Measurements from ENCODE around the gene MVB12B.
A peak's percentile ranks its signal among the peaks of the same experiment; 100 is the strongest.

The MVB12B gene

GRCh38 chr9:126508928-126509327 is 182.3 kb downstream of the MVB12B start:
- no peak for DNase-seq
- intact Hi-C loops (cut with DNase I): no loop called here

GRCh38 chr9:126509718-126510117 is 183.1 kb downstream of the MVB12B start:
- intact Hi-C loops (cut with DNase I): no loop called here
- DNase-seq: no peak

GRCh38 chr9:126510564-126510963 is 183.9 kb downstream of the MVB12B start:
- DNase-seq: no peak
- intact Hi-C loops (cut with DNase I): no loop called here

- intact Hi-C loops (cut with DNase I): no loop called here
Measured at GRCh38 chr9:126511411-126511810, 184.8 kb downstream of the MVB12B start.

GRCh38 chr9:126513159-126514036 is 186.8 kb downstream of the MVB12B start:
- intact Hi-C loops (cut with DNase I): no loop called here

More at GRCh38 chr9:126511411-126511810, 184.8 kb downstream of the MVB12B start:
- DNase-seq: no peak

GRCh38 chr9:126514037-126514821 is 187.6 kb downstream of the MVB12B start:
- DNase-seq: peak in 39 of 42 donors; percentile 46 to 86 (median 74)
- intact Hi-C loops (cut with DNase I): no loop called here

More at GRCh38 chr9:126513159-126514036, 186.8 kb downstream of the MVB12B start:
- DNase-seq: no peak

- intact Hi-C loops (cut with DNase I): no loop called here
Measured at GRCh38 chr9:126515001-126515872, 188.6 kb downstream of the MVB12B start.

GRCh38 chr9:126515873-126516505 is 189.4 kb downstream of the MVB12B start:
- intact Hi-C loops (cut with DNase I): no loop called here

More at GRCh38 chr9:126515001-126515872, 188.6 kb downstream of the MVB12B start:
- DNase-seq: no peak

GRCh38 chr9:126516561-126516935 is 189.9 kb downstream of the MVB12B start:
- intact Hi-C loops (cut with DNase I): no loop called here

More at GRCh38 chr9:126515873-126516505, 189.4 kb downstream of the MVB12B start:
- no peak for DNase-seq

GRCh38 chr9:126516936-126517832 is 190.6 kb downstream of the MVB12B start:
- intact Hi-C loops (cut with DNase I): no loop called here
- peak in 5 of 42 donors; percentile 25 to 65 (median 47) for DNase-seq

More at GRCh38 chr9:126516561-126516935, 189.9 kb downstream of the MVB12B start:
- no peak for DNase-seq

- DNase-seq: no peak
- intact Hi-C loops (cut with DNase I): no loop called here
Measured at GRCh38 chr9:126517833-126518356, 191.3 kb downstream of the MVB12B start.

GRCh38 chr9:126518763-126519162 is 192.1 kb downstream of the MVB12B start:
- no peak for DNase-seq
- intact Hi-C loops (cut with DNase I): no loop called here

- no peak for DNase-seq
Measured at GRCh38 chr9:126519660-126520420, 193.2 kb downstream of the MVB12B start.

GRCh38 chr9:126520453-126520852 is 193.8 kb downstream of the MVB12B start:
- DNase-seq: no peak

More at GRCh38 chr9:126519660-126520420, 193.2 kb downstream of the MVB12B start:
- intact Hi-C loops (cut with DNase I): no loop called here

GRCh38 chr9:126521089-126521488 is 194.5 kb downstream of the MVB12B start:
- intact Hi-C loops (cut with DNase I): no loop called here
- DNase-seq: no peak

More at GRCh38 chr9:126520453-126520852, 193.8 kb downstream of the MVB12B start:
- intact Hi-C loops (cut with DNase I): no loop called here

- intact Hi-C loops (cut with DNase I): no loop called here
- DNase-seq: no peak
Measured at GRCh38 chr9:126521551-126521950, 194.9 kb downstream of the MVB12B start.
